ENCODE data around the gene IL6. TPM values are rescaled to one million over a fixed set of nuclear protein-coding genes. Genes with fewer than 3 reads are reported as not detected.
A peak's percentile ranks its signal among the peaks of the same experiment; 100 is the strongest.

The IL6 gene
- total RNA-seq, 1 experiment from 2014 or later: 22.0 TPM

- intact Hi-C loops (cut with micrococcal nuclease): no loop called here
- ChIA-PET CTCF (interaction anchor here (0.7 to 1.2 kb wide), 2 partner anchors 27 to 36 kb away, joined by 3 read pairs; no protein-coding TSS in a partner anchor), POLR2A (no interaction called here)
- H3K36me3 Mint-ChIP-seq (ENCODE audit: insufficient read depth, unreplicated experiment): peaks cover 5% of the 10 kb centered on the region
- H3K4me1 Mint-ChIP-seq (ENCODE audit: insufficient read depth, unreplicated experiment): peaks cover 19% of the 10 kb centered on the region
- no peak for TF ChIP-seq CTCF (IDR thresholded peaks at IDR 0.05; ENCODE audit: unreplicated experiment)
- no peak for DNase-seq (ENCODE audit: unreplicated experiment)
- H3K27me3 Mint-ChIP-seq (ENCODE audit: insufficient read depth, unreplicated experiment): no peaks in the 10 kb centered on the region
- BruUV-seq (replicated peaks): no TSS peak
- H3K4me3 Mint-ChIP-seq (ENCODE audit: unreplicated experiment): no peak overlapping the region
- H3K27ac Mint-ChIP-seq (ENCODE audit: low read depth, unreplicated experiment): no peak overlapping the region
- no peaks in the 10 kb centered on the region for H3K9me3 Mint-ChIP-seq (ENCODE audit: unreplicated experiment)
These were observed 13.5 kb upstream of the IL6 start for GRCh38 chr7:22713463-22713862.

- CTCF ChIA-PET: interaction anchor here (0.6 to 4.7 kb wide), 2 partner anchors 11 to 19 kb away, joined by 6 to 42 read pairs; partner anchors contain the start of gene IL6
- no peak for DNase-seq (ENCODE audit: unreplicated experiment)
These were observed 11.0 kb upstream of the IL6 start for GRCh38 chr7:22715969-22716368.

GRCh38 chr7:22717760-22718159, 9.2 kb upstream of the IL6 start:
- ChIA-PET CTCF (interaction anchor here (0.6 to 4.7 kb wide), 7 partner anchors 9 to 1351 kb away, joined by 4 to 42 read pairs (median 4); partner anchors contain the start of gene IL6), POLR2A (interaction anchor here (0.6 to 3.2 kb wide), 2 partner anchors 10 to 615 kb away, joined by 3 to 12 read pairs; partner anchors contain the start of gene IL6)
- Mint-ChIP-seq H3K27ac (ENCODE audit: low read depth, unreplicated experiment) (peak overlapping the region; percentile 96), H3K4me3 (ENCODE audit: unreplicated experiment) (peak overlapping the region; percentile 10), H3K36me3 (ENCODE audit: insufficient read depth, unreplicated experiment) (peaks cover 5% of the 10 kb centered on the region), H3K4me1 (ENCODE audit: insufficient read depth, unreplicated experiment) (peaks cover 31% of the 10 kb centered on the region), H3K27me3 (ENCODE audit: insufficient read depth, unreplicated experiment) (no peaks in the 10 kb centered on the region), H3K9me3 (ENCODE audit: unreplicated experiment) (no peaks in the 10 kb centered on the region)
- TF ChIP-seq CTCF (IDR thresholded peaks at IDR 0.05; ENCODE audit: unreplicated experiment): no peak
- TSS peak; percentile 98 for BruUV-seq (replicated peaks)
- intact Hi-C loops (cut with micrococcal nuclease): loop anchor here (2.0 kb wide), 1 partner anchor 51 kb away; no protein-coding TSS in a partner anchor
- DNase-seq (ENCODE audit: unreplicated experiment): no peak

More at GRCh38 chr7:22715969-22716368, 11.0 kb upstream of the IL6 start:
- peaks cover 30% of the 10 kb centered on the region for H3K4me1 Mint-ChIP-seq (ENCODE audit: insufficient read depth, unreplicated experiment)
- POLR2A ChIA-PET: no interaction called here
- H3K9me3 Mint-ChIP-seq (ENCODE audit: unreplicated experiment): no peaks in the 10 kb centered on the region
- no TSS peak for BruUV-seq (replicated peaks)
- peaks cover 5% of the 10 kb centered on the region for H3K36me3 Mint-ChIP-seq (ENCODE audit: insufficient read depth, unreplicated experiment)
- TF ChIP-seq CTCF (IDR thresholded peaks at IDR 0.05; ENCODE audit: unreplicated experiment): no peak
- intact Hi-C loops (cut with micrococcal nuclease): no loop called here
- no peak overlapping the region for H3K27ac Mint-ChIP-seq (ENCODE audit: low read depth, unreplicated experiment)
- H3K4me3 Mint-ChIP-seq (ENCODE audit: unreplicated experiment): no peak overlapping the region
- H3K27me3 Mint-ChIP-seq (ENCODE audit: insufficient read depth, unreplicated experiment): no peaks in the 10 kb centered on the region

- peak; percentile 83 for DNase-seq (ENCODE audit: unreplicated experiment)
- ChIA-PET CTCF (interaction anchor here (0.6 to 4.7 kb wide), 7 partner anchors 9 to 1351 kb away, joined by 4 to 42 read pairs (median 4); partner anchors contain the start of gene IL6), POLR2A (interaction anchor here (0.6 to 3.2 kb wide), 2 partner anchors 9 to 615 kb away, joined by 3 to 12 read pairs; partner anchors contain the start of gene IL6)
- H3K4me1 Mint-ChIP-seq (ENCODE audit: insufficient read depth, unreplicated experiment): peaks cover 36% of the 10 kb centered on the region
- peak overlapping the region; percentile 96 for H3K27ac Mint-ChIP-seq (ENCODE audit: low read depth, unreplicated experiment)
- no TSS peak for BruUV-seq (replicated peaks)
- no peaks in the 10 kb centered on the region for H3K27me3 Mint-ChIP-seq (ENCODE audit: insufficient read depth, unreplicated experiment)
- H3K9me3 Mint-ChIP-seq (ENCODE audit: unreplicated experiment): no peaks in the 10 kb centered on the region
- H3K4me3 Mint-ChIP-seq (ENCODE audit: unreplicated experiment): peak overlapping the region; percentile 10
- TF ChIP-seq CTCF (IDR thresholded peaks at IDR 0.05; ENCODE audit: unreplicated experiment): no peak
- intact Hi-C loops (cut with micrococcal nuclease): loop anchor here (2.0 kb wide), 1 partner anchor 51 kb away; no protein-coding TSS in a partner anchor
- H3K36me3 Mint-ChIP-seq (ENCODE audit: insufficient read depth, unreplicated experiment): peaks cover 5% of the 10 kb centered on the region
These were observed 8.7 kb upstream of the IL6 start for GRCh38 chr7:22718200-22718711.

Measured in MCF 10A (cell line).